ENCODE measurements around the gene DOC2B. TPM values are rescaled to one million over a fixed set of nuclear protein-coding genes. Genes with fewer than 3 reads are reported as not detected.

Gene DOC2B
- polyA plus RNA-seq, 1 donor (not counting 4 experiments of a cell fraction or from before 2014, with no cell fraction given) = not detected

- DNase-seq (ENCODE audit: low read depth, low spot score) = no peak
- Histone ChIP-seq H3K4me3 (ENCODE audit: control insufficient read depth in 2 of 3, extremely low read depth in 1 of 3, insufficient read depth in 2 of 3, low read depth in 1 of 3, low read length in 3 of 3) (no peak overlapping the region), H3K27me3 (ENCODE audit: control insufficient read depth, extremely low read depth, insufficient read depth, low read length) (no peaks in the 10 kb centered on the region), H3K9ac (ENCODE audit: control insufficient read depth, extremely low read depth, insufficient read depth, low read length) (no peak overlapping the region), H3K36me3 (ENCODE audit: control insufficient read depth in 2 of 2, extremely low read depth in 1 of 2, insufficient read depth in 2 of 2, low read length in 2 of 2) (no peaks in the 10 kb centered on the region), H3K27ac (ENCODE audit: control insufficient read depth, insufficient read depth, low read length) (no peak overlapping the region), H3K4me2 (ENCODE audit: control insufficient read depth, extremely low read depth, insufficient read depth, low read depth, low read length) (no peak overlapping the region), H3K4me1 (ENCODE audit: control insufficient read depth, extremely low read depth, insufficient read depth, low read length) (no peaks in the 10 kb centered on the region), H2AFZ (ENCODE audit: control insufficient read depth, low read length) (no peak overlapping the region), H3K9me1 (ENCODE audit: control insufficient read depth, extremely low read depth, insufficient read depth, low read length) (no peaks in the 10 kb centered on the region), H3K79me2 (ENCODE audit: control insufficient read depth, insufficient read depth, low read length) (no peaks in the 10 kb centered on the region), H4K20me1 (ENCODE audit: control insufficient read depth, extremely low read depth, insufficient read depth, low read length) (no peaks in the 10 kb centered on the region), H3K9me3 (ENCODE audit: control insufficient read depth, low read depth, low read length) (no peaks in the 10 kb centered on the region)
- no peak for TF ChIP-seq EZH2 (IDR thresholded peaks at IDR 0.05; ENCODE audit: low read length)
- no peak for TF ChIP-seq CTCF (optimal IDR thresholded peaks at IDR 0.05 in 1 of 3, IDR thresholded peaks at IDR 0.05 in 1 of 3, conservative IDR thresholded peaks at IDR 0.05 in 1 of 3; ENCODE audit: extremely low read depth in 1 of 3, insufficient read depth in 2 of 3, low read length in 3 of 3)
- FAIRE-seq = no peak
- dilution Hi-C loops (cut with MboI; ENCODE audit: extremely low pct_ligation_motif_present, low sequenced_read_pairs) = no loop called here
These were observed 48.4 kb upstream of the DOC2B start for GRCh38 chr17:229709-230394.

- FAIRE-seq (no peak), DNase-seq (ENCODE audit: low read depth, low spot score) (no peak)
- H3K9ac ChIP-seq (ENCODE audit: control insufficient read depth, extremely low read depth, insufficient read depth, low read length) = no peak overlapping the region
- H3K4me3 ChIP-seq (ENCODE audit: control insufficient read depth in 2 of 3, extremely low read depth in 1 of 3, insufficient read depth in 2 of 3, low read depth in 1 of 3, low read length in 3 of 3) = no peak overlapping the region
- TF ChIP-seq EZH2 (IDR thresholded peaks at IDR 0.05; ENCODE audit: low read length) (no peak), CTCF (optimal IDR thresholded peaks at IDR 0.05 in 1 of 3, IDR thresholded peaks at IDR 0.05 in 1 of 3, conservative IDR thresholded peaks at IDR 0.05 in 1 of 3; ENCODE audit: extremely low read depth in 1 of 3, insufficient read depth in 2 of 3, low read length in 3 of 3) (no peak)
- dilution Hi-C loops (cut with MboI; ENCODE audit: extremely low pct_ligation_motif_present, low sequenced_read_pairs) = no loop called here
- no peaks in the 10 kb centered on the region for H3K4me1 ChIP-seq (ENCODE audit: control insufficient read depth, extremely low read depth, insufficient read depth, low read length)
- H3K27ac ChIP-seq (ENCODE audit: control insufficient read depth, insufficient read depth, low read length) = no peak overlapping the region
- H3K9me1 ChIP-seq (ENCODE audit: control insufficient read depth, extremely low read depth, insufficient read depth, low read length) = no peaks in the 10 kb centered on the region
- no peaks in the 10 kb centered on the region for H3K79me2 ChIP-seq (ENCODE audit: control insufficient read depth, insufficient read depth, low read length)
- H4K20me1 ChIP-seq (ENCODE audit: control insufficient read depth, extremely low read depth, insufficient read depth, low read length) = no peaks in the 10 kb centered on the region
- no peak overlapping the region for H3K4me2 ChIP-seq (ENCODE audit: control insufficient read depth, extremely low read depth, insufficient read depth, low read depth, low read length)
- H3K9me3 ChIP-seq (ENCODE audit: control insufficient read depth, low read depth, low read length) = no peaks in the 10 kb centered on the region
- H2AFZ ChIP-seq (ENCODE audit: control insufficient read depth, low read length) = no peak overlapping the region
- H3K27me3 ChIP-seq (ENCODE audit: control insufficient read depth, extremely low read depth, insufficient read depth, low read length) = no peaks in the 10 kb centered on the region
- no peaks in the 10 kb centered on the region for H3K36me3 ChIP-seq (ENCODE audit: control insufficient read depth in 2 of 2, extremely low read depth in 1 of 2, insufficient read depth in 2 of 2, low read length in 2 of 2)
These were observed 47.7 kb upstream of the DOC2B start for GRCh38 chr17:228951-229708.
